PC-9 (cell line): ENCODE data around the gene FOXO3B.
"Not testable (repeated sequence)": the region's sequence is repeated elsewhere in the genome, so short reads cannot be mapped to it uniquely, and the experiment has no call there.

Experiments used
- EZH2 ChIP-seq: fragments of 200-600 bp; sonication (generic); IDR thresholded peaks from 2 replicates; pipeline ENCODE4 v1.8.0; 2017; ENCODE audit warnings: antibody characterized with exemption, low read depth
- TF ChIP-seq, protein P1 (sequence below): fragments of 200-600 bp; sonication (generic); conservative IDR thresholded peaks from 2 replicates; pipeline ENCODE4 v1.6.1; 2017; ENCODE audit warnings: mixed run types, antibody characterized with exemption, mild to moderate bottlenecking, moderate library complexity

DNA sequence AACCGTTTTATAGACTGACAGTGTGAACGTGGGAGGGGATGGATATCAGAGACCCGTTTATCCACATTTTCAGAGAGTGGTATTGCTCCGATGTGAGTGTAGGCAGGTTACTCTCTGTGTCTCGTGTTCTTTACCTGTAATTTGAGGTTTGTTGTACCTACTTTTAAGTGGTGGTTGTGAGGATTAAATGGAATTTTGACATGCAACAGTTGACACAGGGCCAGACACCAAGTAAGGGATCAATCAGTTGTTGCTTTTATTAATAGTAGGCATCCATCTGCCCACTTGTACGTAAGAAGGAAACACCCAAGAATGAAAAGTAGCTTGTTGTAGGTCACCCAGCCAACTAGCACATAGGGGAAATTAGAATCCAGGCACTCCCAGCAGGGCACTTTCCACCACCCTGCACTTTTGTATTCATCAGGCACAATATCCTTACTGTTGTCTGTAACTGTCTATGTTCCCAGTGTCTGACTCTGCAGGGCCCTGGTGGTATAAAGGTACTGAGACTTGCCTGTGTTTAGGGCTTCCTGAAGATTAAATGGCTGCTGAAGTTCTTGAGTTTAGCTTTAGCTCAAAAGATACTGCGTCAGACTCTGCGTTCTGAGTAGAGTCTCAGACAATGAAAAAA, 16.5 kb upstream of the FOXO3B start:
- TF ChIP-seq, protein P1, sequence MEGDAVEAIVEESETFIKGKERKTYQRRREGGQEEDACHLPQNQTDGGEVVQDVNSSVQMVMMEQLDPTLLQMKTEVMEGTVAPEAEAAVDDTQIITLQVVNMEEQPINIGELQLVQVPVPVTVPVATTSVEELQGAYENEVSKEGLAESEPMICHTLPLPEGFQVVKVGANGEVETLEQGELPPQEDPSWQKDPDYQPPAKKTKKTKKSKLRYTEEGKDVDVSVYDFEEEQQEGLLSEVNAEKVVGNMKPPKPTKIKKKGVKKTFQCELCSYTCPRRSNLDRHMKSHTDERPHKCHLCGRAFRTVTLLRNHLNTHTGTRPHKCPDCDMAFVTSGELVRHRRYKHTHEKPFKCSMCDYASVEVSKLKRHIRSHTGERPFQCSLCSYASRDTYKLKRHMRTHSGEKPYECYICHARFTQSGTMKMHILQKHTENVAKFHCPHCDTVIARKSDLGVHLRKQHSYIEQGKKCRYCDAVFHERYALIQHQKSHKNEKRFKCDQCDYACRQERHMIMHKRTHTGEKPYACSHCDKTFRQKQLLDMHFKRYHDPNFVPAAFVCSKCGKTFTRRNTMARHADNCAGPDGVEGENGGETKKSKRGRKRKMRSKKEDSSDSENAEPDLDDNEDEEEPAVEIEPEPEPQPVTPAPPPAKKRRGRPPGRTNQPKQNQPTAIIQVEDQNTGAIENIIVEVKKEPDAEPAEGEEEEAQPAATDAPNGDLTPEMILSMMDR, result not testable (repeated sequence)
- not testable (repeated sequence) for TF ChIP-seq EZH2
